Hippocampal formation (tissue), 2 donors: ENCODE data around the gene TIMELESS.
A peak's percentile ranks its signal among the peaks of the same experiment; 100 is the strongest.
"Not testable (repeated sequence)": the region's sequence is repeated elsewhere in the genome, so short reads cannot be mapped to it uniquely, and the experiment has no call there.

ENCODE experiments used
- DNase-seq, 2 donors: peaks; one replicate each; lab custom pipeline; 2025; lab: John Stamatoyannopoulos, UW

TIMELESS gene

DNA sequence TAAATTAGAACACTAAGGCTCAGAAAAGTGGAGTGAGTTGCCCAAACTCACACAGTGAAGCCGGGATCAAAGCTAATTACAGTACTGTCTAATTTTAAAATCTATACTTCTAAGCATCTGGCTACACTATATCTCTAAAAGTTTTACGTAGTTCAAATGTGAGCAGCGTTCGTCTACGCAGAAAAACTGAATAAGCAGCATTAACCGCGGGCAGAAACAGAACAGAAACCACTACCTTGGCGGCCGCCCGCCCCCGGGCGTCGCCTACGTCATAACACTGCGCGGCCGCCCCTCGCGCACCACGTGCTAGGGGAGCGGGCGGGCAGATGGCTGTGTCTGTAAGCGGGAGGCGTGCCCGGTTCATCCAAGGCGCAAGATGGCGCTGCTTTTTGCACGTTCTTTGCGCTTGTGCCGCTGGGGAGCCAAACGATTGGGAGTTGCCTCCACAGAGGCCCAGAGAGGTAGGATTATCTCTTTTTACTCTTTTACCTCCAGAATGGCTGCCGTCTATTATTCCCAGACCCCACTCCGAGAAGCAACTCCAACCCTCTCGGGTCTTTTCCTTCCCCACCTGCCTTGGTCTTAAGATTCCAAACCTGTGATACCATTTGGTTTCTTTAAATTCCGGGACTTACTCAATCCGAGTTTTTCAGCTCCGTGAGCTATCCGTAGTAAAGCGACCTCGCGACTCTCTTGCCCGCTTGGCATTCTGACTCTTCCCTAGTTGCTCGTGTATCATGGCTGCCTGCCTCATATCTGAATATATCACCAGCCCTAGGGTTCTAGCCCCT lies 19.2 kb upstream of the TIMELESS start, which contains the start of gene SPRYD4:
TSS of gene SPRYD4 (plus strand) at position 363 of the 791 bp plus-strand sequence. CDS start at position 377, 14 bp downstream.
- DNase-seq = peak; percentile 90 to 91

DNA sequence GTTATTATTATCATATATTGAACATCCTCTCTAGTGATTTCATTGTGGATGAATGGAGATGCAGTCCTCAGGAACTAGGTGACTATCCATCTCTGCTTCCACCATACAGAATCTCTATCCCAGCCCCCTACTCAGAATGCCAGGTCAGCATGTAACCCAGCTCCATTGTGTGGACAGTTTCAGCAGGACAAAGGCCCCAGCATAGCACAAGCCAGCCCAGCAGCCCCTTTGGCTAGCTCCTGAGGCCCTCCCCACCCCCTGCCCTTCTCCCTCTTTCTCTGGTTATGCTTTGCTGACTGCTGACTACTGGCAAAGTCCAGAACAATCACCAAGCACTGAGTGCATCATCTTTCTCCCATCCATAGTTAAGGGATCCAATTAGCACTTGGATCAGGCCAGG lies 13.3 kb upstream of the TIMELESS start:
- DNase-seq = no peak

DNA sequence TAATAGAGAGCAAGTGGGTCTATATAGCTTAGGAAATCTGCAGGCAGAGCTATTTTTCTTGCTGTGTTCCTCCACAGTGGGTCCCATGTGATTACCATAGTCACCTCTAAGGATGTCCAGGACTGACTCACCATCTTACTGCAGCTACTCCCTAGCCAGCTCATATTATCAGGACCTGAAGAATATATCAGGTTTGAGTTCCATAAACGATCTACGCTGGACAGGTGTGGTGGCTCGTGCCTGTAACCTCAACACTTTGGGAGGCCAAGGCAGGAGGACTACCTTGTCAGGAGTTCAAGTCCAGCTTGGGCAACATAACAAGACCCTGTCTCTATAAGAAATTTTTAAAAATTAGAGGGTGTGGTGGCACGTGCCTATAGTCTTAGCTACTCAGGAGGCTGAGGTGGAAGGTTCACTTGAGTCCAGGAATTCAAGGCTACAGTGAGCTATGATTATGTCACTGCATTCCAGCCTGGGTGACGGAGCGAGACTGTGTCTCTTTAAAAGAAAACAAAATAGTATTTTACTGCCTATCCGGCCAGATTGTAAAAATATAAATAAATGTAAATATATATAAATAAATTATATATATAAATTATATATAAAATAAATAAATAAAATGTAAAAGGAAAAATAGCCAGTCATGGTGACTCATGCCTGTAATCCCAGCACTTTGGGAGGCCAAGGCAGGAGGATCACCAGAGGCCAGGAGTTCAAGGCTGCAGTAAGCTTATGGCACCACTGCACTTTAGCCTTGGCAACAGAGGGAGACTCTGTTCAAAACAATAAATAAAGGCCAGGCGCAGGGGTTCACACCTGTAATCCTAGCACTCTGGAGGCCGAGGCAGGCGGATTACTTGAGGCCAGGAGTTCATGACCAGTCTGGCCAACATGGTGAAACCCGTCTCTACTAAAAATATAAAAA lies 12.3 kb upstream of the TIMELESS start:
- DNase-seq = no peak

DNA sequence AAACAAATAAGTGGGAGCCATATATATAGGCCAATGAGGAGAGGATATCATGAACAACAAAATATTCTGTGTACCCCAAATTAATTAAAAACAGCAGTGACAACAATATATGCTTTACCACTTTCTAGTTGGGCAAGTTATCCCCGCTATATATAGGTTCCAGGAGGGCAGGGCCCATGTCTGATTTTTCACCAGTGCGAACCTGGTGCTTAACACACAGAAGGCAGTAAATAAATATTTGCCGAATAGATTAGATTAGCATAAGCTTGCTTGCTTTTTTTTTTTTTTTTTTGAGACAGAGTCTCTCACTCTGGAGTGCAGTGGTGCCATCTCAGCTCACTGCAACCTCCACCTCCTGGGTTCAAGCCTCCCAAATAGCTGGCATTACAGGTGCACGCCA lies 8.6 kb upstream of the TIMELESS start:
- no peak for DNase-seq

DNA sequence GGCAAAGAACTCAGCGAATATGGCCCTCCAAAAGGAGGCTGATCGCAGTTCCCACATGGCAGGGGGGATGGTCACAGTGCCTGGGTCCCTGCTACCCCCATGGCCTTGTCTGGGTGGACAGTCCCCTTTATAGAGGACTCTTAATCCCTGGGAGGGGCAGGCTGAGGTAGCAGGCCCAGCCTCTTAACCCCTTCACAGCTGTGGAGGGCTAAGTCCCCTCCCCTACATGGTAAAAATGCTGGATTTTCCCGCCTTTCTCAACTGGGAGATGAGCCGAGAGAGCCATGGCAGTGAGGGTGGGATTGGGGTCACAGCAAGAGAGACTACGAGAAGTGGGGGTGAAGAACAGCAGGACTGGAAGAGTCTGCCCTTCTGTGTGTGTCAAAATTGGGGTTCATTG lies 5.3 kb upstream of the TIMELESS start, which contains the start of gene MIP:
TSS of gene MIP (minus strand) at position 101 of the 400 bp plus-strand sequence. CDS start at position 57, 44 bp downstream.
- DNase-seq = no peak

DNA sequence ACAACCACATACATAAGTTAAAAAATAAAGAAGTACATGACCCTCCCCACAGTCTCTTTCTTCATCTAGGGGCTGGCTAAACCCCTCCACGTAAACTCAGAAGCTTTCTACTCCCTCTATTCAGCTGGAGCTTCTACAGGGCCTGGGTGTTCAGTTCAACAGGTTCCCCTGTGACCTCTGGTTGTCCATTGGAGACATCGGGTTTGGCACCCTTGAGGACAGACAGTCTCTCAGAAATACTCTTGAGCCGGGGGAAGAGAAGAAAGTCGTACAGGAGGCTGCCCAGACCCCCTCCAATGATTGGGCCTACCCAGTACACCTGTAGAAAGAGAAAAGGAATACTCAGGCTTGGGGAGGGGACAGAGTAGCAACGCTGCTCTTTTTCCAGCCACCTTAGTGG lies 1.9 kb upstream of the TIMELESS start:
- no peak for DNase-seq

DNA sequence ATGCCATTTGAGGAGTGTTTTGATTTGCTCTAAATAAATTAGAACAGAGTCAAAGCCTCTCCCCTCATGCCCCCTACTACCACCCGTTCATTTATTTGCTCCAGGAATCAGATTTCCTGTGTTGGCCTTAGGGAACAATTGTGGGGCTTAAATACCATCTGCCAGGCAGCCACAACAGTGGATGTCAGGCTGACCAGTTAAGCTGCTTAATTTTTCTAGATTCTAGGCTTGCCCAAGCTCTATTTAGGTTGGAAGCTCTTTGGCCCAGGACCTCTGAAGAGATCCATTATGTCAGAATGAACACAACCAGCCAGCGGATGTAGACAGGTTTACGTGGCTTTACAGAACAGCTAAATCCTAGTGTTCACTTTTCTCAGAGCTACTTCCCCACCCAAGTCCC lies 1.0 kb upstream of the TIMELESS start:
- no peak for DNase-seq

DNA sequence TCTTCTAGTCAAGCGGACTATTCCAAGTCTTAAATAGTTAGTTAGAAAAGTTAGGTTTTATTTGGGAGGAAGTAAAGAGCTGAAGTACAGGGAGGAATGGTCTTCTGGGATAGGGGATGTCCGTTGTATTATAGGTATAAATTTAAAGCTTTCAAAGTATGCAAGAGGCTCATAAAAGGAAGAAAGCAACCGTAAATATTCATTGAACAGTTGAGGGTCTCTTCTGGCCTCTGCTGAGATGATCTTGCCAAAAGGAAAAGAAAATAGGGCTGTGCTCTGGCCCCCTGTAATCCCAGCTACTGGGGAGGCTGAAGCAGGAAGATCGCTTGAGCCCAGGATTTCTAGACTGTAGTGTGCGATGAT lies 377 bp upstream of the TIMELESS start:
- no peak for DNase-seq

DNA sequence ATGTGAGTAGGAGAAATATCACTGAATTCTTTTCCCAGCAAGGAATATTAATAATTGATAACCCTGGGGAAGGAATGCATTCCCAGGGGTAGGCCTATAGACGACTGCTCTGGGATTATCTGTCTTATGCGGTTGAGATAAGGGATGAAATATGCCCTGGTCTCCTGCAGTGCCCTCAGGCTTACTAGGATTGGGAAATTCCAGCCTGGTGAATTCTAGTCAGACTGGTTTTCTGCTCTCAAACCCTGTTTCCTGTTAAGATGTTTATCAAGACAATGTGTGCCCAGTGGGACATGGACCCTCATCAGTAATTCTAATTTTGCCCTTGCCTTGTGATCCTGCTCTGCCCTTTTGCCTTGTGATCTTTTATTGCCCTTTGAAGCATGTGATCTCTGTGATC lies 6.0 kb downstream of the TIMELESS start:
- not testable (repeated sequence) for DNase-seq

DNA sequence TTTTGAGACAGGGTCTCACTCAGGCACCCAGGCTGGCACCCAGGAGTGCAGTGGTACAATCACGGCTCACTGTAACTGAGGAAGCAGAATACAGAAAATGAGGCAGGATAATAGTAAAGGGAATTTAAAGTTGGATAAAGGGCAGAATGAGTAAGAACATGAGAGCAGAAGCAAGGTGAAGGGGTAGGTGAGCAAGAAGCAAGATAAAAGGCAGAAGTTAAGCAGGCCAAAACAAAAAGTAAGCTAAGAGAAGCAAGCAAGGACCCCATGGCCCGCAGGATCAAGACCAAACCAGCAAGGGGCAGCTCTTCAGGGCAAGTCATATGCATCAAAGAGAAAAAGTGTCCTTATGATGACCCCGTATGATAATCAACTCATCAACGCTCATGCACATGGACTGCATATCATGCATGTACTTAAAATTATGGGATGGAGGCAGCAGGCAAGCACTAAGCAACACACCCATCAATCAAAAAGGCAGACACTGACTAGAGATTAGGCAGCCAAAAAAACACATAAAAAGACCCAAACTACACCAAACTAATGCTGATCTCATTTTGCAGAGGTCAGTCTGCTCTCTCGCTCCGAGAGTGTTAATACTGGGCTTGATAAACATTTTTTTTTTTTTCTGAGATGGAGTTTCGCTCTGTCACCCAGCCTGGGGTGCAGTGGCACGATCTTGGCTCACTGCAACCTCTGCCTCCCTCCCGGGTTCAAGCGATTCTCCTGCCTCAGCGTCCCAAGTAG lies 11.6 kb downstream of the TIMELESS start:
- DNase-seq = no peak

DNA sequence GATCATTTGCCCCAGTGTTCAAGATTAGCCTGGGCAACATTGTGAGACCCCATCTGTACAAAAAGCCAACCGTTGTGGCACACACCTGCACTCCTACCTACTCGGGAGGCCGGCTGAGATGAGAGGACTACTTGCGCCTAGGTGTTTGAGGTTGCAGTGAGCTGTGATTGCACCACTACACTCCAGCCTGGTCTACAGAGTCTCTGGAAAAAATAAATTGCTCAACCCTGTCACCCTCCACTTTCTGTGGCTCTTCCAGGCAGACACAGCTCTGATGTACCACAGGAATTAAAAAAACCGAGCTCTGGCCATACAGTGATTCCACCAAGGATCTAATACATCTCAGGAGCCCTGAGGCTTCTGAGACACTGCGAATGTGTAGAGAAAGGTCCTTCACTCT lies 14.4 kb downstream of the TIMELESS start:
- DNase-seq = no peak

DNA sequence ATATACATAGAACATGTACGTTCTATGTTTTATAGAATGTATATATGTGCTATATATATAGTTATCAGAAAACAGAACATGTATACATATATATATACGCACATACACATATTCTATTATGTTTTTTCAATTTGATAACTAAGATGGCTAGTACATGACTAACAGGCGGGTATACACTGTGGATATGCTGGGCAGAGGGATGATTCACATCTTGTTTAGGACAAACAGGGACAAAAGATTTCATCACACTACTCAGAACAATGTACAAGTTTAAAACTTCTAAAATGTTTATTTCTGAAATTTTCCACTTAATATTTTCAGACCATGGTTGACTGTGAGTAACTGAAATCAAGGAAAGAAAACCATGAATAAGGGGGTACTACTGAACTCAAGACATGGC lies 17.4 kb downstream of the TIMELESS start:
- no peak for DNase-seq

DNA sequence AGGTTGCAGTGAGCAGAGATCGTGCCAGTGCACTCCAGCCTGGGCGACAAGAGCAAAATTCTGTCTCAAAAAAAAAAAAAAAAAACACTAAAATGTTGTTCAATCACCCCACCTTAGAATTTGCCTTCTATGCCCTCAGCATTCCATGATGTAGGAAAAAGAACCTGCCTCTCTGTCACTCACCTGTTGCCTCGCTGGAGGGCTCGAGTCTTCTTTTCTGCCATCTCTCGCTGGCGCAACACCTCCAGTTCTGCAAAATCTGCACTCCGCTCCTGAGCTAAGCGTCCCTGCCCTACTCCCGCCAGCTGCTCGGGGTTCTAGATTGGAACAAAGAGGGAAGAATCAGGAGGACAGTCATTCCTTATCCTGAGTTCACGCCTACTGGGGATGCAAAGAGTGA lies 17.9 kb downstream of the TIMELESS start:
- DNase-seq = no peak

DNA sequence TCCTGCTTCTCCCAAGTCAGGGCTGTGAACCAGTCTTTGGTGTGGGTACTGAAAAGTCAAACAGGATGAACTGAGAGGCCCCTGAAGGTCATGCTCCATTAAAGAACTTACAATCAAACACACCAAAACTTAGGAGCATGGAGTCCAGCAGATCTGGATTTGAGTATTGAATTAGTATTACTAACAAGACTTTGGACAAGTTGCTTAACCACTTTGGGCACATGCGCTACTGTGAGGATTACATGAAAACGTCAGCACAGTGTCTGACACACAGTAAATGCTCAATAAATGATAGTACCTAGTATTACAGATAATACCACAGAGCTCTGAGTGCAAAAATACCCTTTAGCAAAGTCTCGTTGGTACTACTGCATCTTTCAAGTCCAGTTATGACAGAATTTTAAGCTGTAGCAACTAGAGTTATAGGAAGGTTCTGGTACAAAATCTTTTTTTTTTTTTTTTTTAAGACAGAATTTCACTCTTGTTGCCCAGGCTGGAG lies 23.2 kb downstream of the TIMELESS start:
- no peak for DNase-seq

DNA sequence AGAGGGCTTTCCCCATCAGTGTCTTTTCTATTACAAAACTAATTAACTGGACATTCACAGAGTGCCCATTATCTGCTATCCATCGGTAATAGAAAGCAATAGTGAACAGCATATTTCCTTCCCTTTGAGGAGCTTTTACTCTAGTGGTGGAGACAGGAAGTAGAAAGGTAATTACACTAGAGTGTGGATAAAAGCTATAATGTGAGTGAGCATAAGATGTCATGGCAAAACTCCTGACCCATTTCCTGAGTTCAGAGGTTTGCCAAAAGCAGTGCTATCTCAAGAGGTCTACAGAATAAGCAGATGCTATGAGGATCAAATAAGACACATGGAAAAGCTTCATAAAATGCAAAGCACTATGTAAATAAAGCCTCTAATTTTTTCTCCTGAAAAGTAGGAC lies 24.0 kb downstream of the TIMELESS start:
- DNase-seq = no peak

DNA sequence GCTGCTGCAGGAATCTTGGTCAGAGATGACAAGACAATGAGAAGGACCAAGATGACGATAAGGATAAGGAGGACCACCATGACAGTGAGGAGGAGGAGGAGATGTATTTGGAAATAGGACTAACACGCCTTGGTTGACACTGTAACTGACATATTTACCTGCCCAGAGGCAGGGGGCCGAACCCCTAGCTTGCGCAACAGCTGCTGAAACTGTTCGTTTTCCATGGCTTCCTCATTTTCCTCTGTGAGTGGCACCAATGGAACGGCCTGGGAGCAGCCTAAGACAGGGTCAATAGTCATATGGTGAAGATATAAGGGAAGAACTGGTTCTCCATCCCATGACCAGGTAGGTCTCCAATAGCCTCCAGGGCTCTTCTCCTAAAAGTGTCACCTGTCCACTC lies 28.8 kb downstream of the TIMELESS start:
- no peak for DNase-seq

DNA sequence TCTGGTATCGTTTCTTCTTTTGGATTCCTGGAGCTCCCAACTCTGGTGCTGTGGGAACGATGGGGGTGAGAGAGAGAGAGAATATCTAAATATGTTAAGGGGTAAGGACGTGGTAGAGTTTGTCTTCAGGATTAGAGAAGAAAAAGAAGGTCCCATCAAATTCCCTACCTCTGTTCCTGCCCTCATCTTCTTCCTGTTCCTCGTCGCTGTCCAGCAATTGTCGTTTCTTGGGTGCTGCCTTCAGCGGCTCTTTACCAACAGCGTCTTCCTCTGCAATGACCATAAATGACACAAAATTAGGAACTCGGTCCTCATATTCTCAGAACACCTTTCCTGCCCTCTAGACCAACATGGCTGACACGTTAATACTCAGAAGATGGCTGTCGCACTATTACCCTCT lies 31.5 kb downstream of the TIMELESS start:
- no peak for DNase-seq

DNA sequence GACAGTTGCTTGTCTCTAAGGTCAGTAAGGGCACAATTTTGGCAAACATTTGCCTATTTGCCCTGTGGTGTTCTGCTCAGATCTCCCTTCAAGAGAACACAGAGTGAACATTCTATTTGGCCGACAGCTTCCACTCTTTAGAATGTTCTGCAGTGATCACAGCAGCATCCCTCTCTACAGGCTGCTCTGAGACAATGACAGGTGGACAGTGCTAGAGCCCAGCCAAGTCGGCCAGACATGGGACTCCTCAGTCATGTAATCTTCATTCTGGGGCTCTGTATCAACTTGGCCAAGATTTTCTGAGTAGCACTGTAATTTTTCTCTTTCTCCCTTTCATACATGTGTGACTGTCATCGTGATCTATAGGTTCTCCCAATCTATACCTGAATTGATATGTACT lies 34.8 kb downstream of the TIMELESS start:
- no peak for DNase-seq

DNA sequence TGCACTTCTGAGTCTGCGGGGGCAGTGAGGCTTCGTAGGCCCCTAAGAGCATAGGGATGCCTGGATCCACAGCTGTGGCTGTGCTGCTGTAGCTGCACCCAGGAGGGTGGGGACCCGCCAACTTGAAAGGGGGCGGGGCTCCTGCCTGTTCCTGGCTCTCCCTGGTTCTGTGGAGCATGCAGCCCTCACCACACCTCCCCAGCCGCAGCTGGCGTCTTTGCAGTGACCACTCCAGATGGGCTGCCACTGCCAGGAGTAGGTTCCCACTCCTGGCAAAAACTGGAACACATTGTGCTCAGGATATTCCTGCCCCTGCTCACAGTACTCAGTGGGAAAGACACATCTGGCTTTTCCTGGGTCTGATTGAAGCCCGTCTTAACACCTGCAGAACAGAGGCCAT lies 35.8 kb downstream of the TIMELESS start:
- DNase-seq = no peak

DNA sequence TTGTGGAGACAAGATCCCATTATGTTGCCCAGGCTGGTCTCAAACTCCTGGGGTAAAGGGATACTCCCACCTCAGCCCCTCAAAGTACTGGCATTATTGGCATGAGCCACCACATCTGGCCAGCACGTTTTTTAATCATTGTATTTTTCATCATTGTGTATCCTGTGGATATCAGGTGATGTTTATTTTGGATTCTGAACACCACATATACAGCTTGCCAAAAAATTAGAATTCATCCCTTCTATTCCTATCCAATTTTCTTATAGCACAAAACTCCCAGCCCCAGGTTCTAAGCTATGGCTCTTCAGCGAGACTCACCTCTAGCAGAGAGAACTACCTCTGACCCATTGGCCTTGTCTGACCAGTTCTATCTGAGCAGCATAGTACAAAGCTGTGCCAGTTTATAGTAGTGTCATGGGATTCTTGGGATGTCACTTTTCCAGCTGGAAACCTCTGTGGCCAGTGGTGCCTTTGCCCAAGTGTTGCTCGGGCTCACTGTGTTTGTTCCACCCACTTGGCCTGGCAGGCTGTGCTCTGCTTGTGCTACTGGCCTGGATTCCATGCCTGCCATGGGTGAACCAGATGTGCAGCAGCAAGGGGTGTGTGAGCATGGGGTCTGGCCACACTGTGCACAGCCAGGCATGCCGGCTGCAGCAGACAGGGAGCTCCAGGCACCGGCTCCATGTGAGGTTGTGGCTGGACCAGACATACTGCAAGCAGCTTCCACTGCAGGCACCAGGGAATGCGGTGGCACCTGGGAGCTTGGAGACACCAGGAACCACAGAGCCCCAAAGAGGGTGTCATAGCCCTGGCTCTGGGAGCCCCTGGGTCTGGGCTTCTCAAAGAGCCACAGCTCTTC lies 37.2 kb downstream of the TIMELESS start:
- no peak for DNase-seq

DNA sequence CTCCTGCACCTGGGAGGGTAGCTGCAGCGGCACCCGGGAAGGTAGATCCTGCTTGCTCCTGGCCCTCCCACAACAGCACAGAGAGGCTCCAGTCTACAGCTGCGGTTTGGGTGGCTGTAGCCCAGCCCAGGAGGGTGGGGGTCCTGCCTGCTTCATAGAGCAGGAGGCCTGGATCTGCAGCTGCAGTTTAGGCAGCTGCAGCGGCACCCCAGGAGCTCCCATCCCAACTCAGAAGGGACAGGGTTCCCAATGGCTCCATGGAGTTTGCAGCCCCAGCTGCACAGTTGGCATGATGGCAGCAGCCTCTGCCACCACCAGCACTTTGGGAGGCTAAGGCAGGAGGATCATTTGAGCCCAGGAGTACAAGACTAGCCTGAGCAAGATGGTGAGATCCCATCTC lies 38.5 kb downstream of the TIMELESS start:
- no peak for DNase-seq
